ENCODE results near the gene MRAP2.

DNA sequence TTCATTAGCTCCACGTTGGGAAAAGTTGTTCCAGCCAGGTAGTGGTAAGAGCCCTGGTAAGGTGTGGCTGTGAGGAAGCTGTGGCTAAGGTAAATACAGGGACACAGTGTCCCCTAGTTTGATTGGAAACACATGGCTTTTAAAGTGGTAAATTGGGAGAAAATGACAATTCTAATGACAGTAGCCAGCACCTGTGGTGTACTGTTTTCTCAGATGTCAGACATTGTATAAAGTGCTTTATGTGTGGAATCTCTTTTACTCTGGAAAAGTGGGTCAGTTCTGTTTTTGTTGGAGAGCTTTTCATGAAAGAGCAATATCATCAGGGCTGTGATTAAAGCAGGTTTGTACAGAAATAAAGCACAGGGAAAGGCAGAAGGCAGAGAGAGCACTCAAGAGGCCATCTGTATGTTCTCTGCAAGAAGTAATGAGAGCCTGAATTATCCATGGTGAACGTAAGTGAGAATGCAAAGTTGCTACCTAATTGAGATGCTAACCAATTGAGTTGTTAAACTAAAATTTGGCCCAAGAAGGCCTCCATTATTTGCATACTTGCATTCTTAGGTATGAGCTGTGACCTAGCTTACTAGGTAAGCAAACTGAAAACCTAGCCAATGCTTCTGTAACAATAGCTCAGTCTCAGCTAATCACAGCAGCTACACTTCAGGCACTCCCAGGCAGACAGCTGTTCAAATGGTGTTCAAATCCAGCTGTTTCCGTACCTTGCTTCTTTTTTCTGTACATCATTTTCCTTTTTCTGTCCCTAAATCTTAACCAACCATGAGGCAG, 28.2 kb downstream of the MRAP2 start:
- TF ChIP-seq, protein P1, sequence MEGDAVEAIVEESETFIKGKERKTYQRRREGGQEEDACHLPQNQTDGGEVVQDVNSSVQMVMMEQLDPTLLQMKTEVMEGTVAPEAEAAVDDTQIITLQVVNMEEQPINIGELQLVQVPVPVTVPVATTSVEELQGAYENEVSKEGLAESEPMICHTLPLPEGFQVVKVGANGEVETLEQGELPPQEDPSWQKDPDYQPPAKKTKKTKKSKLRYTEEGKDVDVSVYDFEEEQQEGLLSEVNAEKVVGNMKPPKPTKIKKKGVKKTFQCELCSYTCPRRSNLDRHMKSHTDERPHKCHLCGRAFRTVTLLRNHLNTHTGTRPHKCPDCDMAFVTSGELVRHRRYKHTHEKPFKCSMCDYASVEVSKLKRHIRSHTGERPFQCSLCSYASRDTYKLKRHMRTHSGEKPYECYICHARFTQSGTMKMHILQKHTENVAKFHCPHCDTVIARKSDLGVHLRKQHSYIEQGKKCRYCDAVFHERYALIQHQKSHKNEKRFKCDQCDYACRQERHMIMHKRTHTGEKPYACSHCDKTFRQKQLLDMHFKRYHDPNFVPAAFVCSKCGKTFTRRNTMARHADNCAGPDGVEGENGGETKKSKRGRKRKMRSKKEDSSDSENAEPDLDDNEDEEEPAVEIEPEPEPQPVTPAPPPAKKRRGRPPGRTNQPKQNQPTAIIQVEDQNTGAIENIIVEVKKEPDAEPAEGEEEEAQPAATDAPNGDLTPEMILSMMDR (IDR thresholded peaks at IDR 0.05): no peak
- TF ChIP-seq POLR2A (IDR thresholded peaks at IDR 0.05): no peak

Measured in uterus (tissue), 2 donors.